MM.1S (cell line): Measurements from ENCODE around the gene FBXL19.
A peak's percentile ranks its signal among the peaks of the same experiment; 100 is the strongest.

Experiments
- DNase-seq: peaks from one replicate; pipeline ENCODE4 v3.0.0-alpha.2; 2015
- H2AFZ ChIP-seq: fragments of 300-600 bp; sonication (generic); 2 replicates; pipeline ENCODE4 v1.6.0; 2016; ENCODE audit warnings: antibody characterized with exemption, low read length
- H3F3A ChIP-seq: fragments of 300-600 bp; sonication (generic); 2 replicates; pipeline ENCODE4 v1.6.1; 2016; ENCODE audit warnings: mild to moderate bottlenecking, antibody characterized with exemption, low read length, moderate library complexity, mixed read lengths; ENCODE audit not compliant: insufficient read depth
- H3K27ac ChIP-seq: fragments of 300-600 bp; sonication (generic); 2 replicates; pipeline ENCODE4 v1.5.1; 2016; ENCODE audit warnings: mild to moderate bottlenecking, low read length
- H3K27me3 ChIP-seq: fragments of 300-600 bp; sonication (generic); replicated peaks from 2 replicates; pipeline ENCODE4 v1.6.0; 2016; ENCODE audit warnings: low read length; ENCODE audit not compliant: insufficient read depth
- H3K36me3 ChIP-seq: fragments of 300-600 bp; sonication (generic); replicated peaks from 2 replicates; pipeline ENCODE4 v1.6.1; 2016; ENCODE audit warnings: mild to moderate bottlenecking, low read length, mixed read lengths; ENCODE audit not compliant: insufficient read depth
- H3K4me1 ChIP-seq: fragments of 300-600 bp; sonication (generic); 2 replicates; pipeline ENCODE4 v1.6.1; 2016; ENCODE audit warnings: low read length, mixed read lengths
- H3K4me2 ChIP-seq: fragments of 300-600 bp; sonication (generic); 2 replicates; pipeline ENCODE4 v1.6.0; 2016; ENCODE audit warnings: low read depth, low read length
- H3K4me3 ChIP-seq: fragments of 300-600 bp; sonication (generic); 2 replicates; pipeline ENCODE4 v1.5.1; 2016; ENCODE audit warnings: low read length, mixed read lengths
- H3K79me2 ChIP-seq: fragments of 300-600 bp; sonication (generic); 2 replicates; pipeline ENCODE4 v1.6.1; 2016; ENCODE audit warnings: mixed run types, low read length, mixed read lengths
- H3K9ac ChIP-seq: fragments of 300-600 bp; sonication (generic); 2 replicates; pipeline ENCODE4 v1.6.1; 2016; ENCODE audit warnings: low read length, mixed read lengths
- H3K9me2 ChIP-seq: fragments of 300-600 bp; sonication (generic); replicated peaks from 2 replicates; pipeline ENCODE4 v1.6.1; 2016; ENCODE audit warnings: mild to moderate bottlenecking, low read length, mixed read lengths; ENCODE audit not compliant: insufficient read depth
- H3K9me3 ChIP-seq: fragments of 300-600 bp; sonication (generic); replicated peaks from 2 replicates; pipeline ENCODE4 v1.6.1; 2016; ENCODE audit warnings: mild to moderate bottlenecking, low read length, mixed read lengths; ENCODE audit not compliant: insufficient read depth
- H4K20me1 ChIP-seq: fragments of 300-600 bp; sonication (generic); 2 replicates; pipeline ENCODE4 v1.6.1; 2016; ENCODE audit warnings: mild to moderate bottlenecking, low read length, moderate library complexity, mixed read lengths; ENCODE audit not compliant: insufficient read depth
- EZH2 ChIP-seq: fragments of 300-600 bp; sonication (generic); optimal IDR thresholded peaks from 2 replicates; pipeline ENCODE3; 2017; ENCODE audit warnings: low read depth, mild to moderate bottlenecking, antibody characterized with exemption, low read length, mixed read lengths
- EZH2phosphoT487 ChIP-seq: fragments of 300-600 bp; sonication (generic); IDR thresholded peaks from 2 replicates; pipeline ENCODE4 v1.6.1; 2018; ENCODE audit warnings: antibody characterized with exemption, low read length
- TF ChIP-seq, protein P1 (sequence below): fragments of 300-600 bp; sonication (generic); IDR thresholded peaks from 2 replicates; pipeline ENCODE4 v1.5.1; 2016; ENCODE audit warnings: antibody characterized with exemption, low read length, mixed read lengths

The FBXL19 gene

GRCh38 chr16:30918614-30919013 is 4.8 kb upstream of the FBXL19 start:
- Histone ChIP-seq H3F3A (peaks cover 3% of the 10 kb centered on the region; the same call in 1 of the 2 replicates), H3K9me2 (no peaks in the 10 kb centered on the region), H3K9me3 (no peaks in the 10 kb centered on the region), H3K4me1 (0 out of 2 replicates have a peak, but pooled peaks cover 6% of the 10 kb centered on the region), H2AFZ (no peak overlapping the region), H3K9ac (no peak overlapping the region), H3K27me3 (no peaks in the 10 kb centered on the region), H3K4me2 (no peak overlapping the region), H3K36me3 (no peaks in the 10 kb centered on the region), H4K20me1 (no peaks in the 10 kb centered on the region), H3K79me2 (peaks cover 3% of the 10 kb centered on the region; the same call in 1 of the 2 replicates), H3K4me3 (no peak overlapping the region), H3K27ac (no peak overlapping the region)
- DNase-seq: no peak
- TF ChIP-seq, protein P1, sequence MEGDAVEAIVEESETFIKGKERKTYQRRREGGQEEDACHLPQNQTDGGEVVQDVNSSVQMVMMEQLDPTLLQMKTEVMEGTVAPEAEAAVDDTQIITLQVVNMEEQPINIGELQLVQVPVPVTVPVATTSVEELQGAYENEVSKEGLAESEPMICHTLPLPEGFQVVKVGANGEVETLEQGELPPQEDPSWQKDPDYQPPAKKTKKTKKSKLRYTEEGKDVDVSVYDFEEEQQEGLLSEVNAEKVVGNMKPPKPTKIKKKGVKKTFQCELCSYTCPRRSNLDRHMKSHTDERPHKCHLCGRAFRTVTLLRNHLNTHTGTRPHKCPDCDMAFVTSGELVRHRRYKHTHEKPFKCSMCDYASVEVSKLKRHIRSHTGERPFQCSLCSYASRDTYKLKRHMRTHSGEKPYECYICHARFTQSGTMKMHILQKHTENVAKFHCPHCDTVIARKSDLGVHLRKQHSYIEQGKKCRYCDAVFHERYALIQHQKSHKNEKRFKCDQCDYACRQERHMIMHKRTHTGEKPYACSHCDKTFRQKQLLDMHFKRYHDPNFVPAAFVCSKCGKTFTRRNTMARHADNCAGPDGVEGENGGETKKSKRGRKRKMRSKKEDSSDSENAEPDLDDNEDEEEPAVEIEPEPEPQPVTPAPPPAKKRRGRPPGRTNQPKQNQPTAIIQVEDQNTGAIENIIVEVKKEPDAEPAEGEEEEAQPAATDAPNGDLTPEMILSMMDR: no peak
- TF ChIP-seq EZH2phosphoT487 (no peak), EZH2 (no peak)

DNA sequence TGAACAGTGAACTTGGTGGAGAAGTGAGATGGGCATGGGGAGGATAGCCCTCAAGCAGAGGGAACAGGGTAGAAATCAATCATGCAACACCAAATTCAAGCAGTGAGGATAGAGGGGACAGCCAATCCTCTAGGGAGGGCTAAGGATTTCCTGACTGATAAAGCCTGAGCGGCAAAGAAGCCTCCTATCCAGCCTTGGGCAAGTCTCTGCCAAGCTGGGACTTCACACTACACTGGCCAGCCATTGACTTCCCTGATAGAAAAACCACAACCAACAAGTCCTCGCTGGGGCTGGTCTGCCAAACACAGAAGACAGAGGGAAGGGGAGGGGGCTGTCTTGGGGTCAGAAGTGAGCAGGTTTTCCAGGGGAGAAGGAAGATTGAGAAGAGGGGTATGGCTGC is 2.5 kb upstream of the FBXL19 start:
- Histone ChIP-seq H3K36me3 (no peaks in the 10 kb centered on the region), H3K9me2 (no peaks in the 10 kb centered on the region), H3F3A (peaks cover 3% of the 10 kb centered on the region; the same call in 1 of the 2 replicates), H3K4me1 (0 out of 2 replicates have a peak, but pooled peaks cover 6% of the 10 kb centered on the region), H3K79me2 (peaks cover 3% of the 10 kb centered on the region; the same call in 1 of the 2 replicates), H3K4me3 (no peak overlapping the region), H3K27ac (no peak overlapping the region), H3K4me2 (no peak overlapping the region), H4K20me1 (no peaks in the 10 kb centered on the region), H2AFZ (no peak overlapping the region), H3K9me3 (no peaks in the 10 kb centered on the region), H3K27me3 (no peaks in the 10 kb centered on the region), H3K9ac (no peak overlapping the region)
- no peak for TF ChIP-seq EZH2phosphoT487
- TF ChIP-seq EZH2: no peak
- TF ChIP-seq, protein P1: no peak
- no peak for DNase-seq

DNA sequence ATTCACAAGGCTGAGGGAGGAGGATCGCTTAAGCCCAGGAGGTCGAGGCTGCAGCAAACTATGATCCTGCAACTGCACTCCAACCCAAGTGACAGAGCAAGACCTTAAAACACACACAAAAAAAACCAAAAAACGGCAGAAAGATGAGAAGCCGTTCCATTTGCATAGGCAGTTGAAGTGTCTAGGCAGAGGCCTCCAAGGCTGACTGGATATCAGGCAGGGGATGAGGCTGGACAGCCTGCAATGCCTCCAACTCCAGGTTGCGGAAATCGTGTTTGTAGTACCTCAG is 2.0 kb upstream of the FBXL19 start:
- H3K4me1 ChIP-seq: 0 out of 2 replicates have a peak, but pooled peaks cover 6% of the 10 kb centered on the region
- TF ChIP-seq, protein P1: no peak
- TF ChIP-seq EZH2 (no peak), EZH2phosphoT487 (no peak)
- no peaks in the 10 kb centered on the region for H3K9me3 ChIP-seq
- H3K9ac ChIP-seq: no peak overlapping the region
- peaks cover 3% of the 10 kb centered on the region; the same call in 1 of the 2 replicates for H3F3A ChIP-seq
- H2AFZ ChIP-seq: peak overlapping the region; percentile 71; the same call in 1 of the 2 replicates
- peak overlapping the region; percentile 92 for H3K4me3 ChIP-seq
- peaks cover 3% of the 10 kb centered on the region; the same call in 1 of the 2 replicates for H3K79me2 ChIP-seq
- H3K9me2 ChIP-seq: no peaks in the 10 kb centered on the region
- no peaks in the 10 kb centered on the region for H4K20me1 ChIP-seq
- H3K27me3 ChIP-seq: no peaks in the 10 kb centered on the region
- H3K36me3 ChIP-seq: no peaks in the 10 kb centered on the region
- DNase-seq: no peak
- H3K27ac ChIP-seq: no peak overlapping the region
- peak overlapping the region; percentile 97 for H3K4me2 ChIP-seq
